ENCODE results near the gene GALNT1. TPM values are rescaled to one million over a fixed set of nuclear protein-coding genes. Genes with fewer than 3 reads are reported as not detected.

GALNT1 gene
- total and polyA plus RNA-seq, 4 donors: 18.1 to 65.3 (median 37.3) TPM

DNA sequence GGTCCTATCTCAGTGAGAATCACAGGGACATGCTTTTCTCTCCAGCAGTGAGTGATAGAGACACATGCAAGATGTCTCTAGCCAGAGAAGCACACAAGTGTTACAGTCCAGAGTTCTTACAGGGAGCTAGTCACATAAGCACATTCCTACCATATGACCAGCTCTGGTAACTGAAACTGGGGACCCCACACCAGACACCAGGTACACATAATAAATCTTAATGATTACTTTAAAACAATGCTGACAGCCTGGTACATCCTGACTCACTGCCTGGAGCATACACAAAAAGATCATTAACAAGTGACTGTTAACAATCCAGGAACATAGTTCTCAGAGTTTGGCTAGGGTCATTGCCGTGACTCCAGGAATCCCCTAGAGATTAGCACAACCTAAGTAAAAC lies 53.6 kb downstream of the GALNT1 start:
- ATAC-seq (ENCODE audit: low FRiP score): no peak
- DNase-seq: no peak
- Histone ChIP-seq H3K27ac (ENCODE audit: low read depth in 1 of 2, low read length in 2 of 2) (no peak overlapping the region), H3K27me3 (ENCODE audit: control insufficient read depth in 1 of 2, insufficient read depth in 2 of 2, low read length in 1 of 2) (no peaks in the 10 kb centered on the region), H3K4me3 (ENCODE audit: low read length in 2 of 2) (no peak overlapping the region), H3K36me3 (ENCODE audit: control insufficient read depth in 1 of 2, insufficient read depth in 2 of 2, low read length in 1 of 2) (no peaks in the 10 kb centered on the region), H3K9me3 (ENCODE audit: control insufficient read depth, low read length) (no peaks in the 10 kb centered on the region), H3K4me1 (ENCODE audit: control insufficient read depth in 1 of 2, insufficient read depth in 2 of 2, low read length in 2 of 2) (no peaks in the 10 kb centered on the region)
- intact Hi-C loops (cut with DNase I): no loop called here
- WGBS, 2 donors: 48 to 57% methylated on average over 1 of the region's 1 CpG

DNA sequence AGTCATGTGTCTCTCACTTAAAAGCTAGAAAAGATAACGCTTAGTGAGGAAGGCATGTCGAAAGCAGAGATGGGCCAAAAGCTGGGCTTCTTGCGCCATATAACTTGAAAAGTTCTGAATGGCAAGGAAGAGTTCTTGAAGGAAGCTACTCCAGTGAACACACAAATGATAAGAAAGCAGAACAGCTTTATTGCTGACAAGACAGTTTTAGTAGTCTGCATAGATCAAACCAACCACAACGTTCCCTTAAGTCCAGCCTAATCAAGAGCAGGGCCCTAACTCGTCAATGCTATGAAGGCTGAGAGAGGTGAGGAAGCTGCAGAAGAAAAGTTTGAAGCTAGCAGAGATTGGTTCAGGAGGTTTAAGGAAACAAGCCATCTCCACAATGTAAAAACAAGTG lies 55.7 kb downstream of the GALNT1 start:
- no peak for ATAC-seq (ENCODE audit: low FRiP score)
- WGBS, 2 donors: 97 to 98% methylated on average over 5 of the region's 5 CpGs
- Histone ChIP-seq H3K4me3 (ENCODE audit: low read length in 2 of 2) (no peak overlapping the region), H3K27me3 (ENCODE audit: control insufficient read depth in 1 of 2, insufficient read depth in 2 of 2, low read length in 1 of 2) (no peaks in the 10 kb centered on the region), H3K4me1 (ENCODE audit: control insufficient read depth in 1 of 2, insufficient read depth in 2 of 2, low read length in 2 of 2) (no peaks in the 10 kb centered on the region), H3K36me3 (ENCODE audit: control insufficient read depth in 1 of 2, insufficient read depth in 2 of 2, low read length in 1 of 2) (no peaks in the 10 kb centered on the region), H3K27ac (ENCODE audit: low read depth in 1 of 2, low read length in 2 of 2) (no peak overlapping the region), H3K9me3 (ENCODE audit: control insufficient read depth, low read length) (no peaks in the 10 kb centered on the region)
- no peak for DNase-seq
- intact Hi-C loops (cut with DNase I): no loop called here

DNA sequence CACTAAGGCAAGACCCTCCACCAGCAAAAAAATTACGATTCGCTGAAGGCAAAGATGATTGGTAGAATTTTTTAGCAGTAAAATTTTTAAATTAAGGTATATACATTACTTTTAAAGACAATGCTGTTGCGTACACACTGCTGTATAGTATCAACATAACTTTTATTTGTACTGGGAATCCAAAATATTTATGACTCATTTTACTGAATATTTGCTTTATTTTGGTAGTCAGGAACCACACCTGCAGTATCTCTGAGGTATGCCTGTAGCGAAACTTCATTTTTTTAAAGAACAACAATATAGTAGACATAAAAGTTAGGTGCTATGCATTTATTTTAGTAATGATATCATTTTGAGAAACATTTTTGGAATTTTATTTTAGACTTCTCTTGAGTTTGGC lies 57.8 kb downstream of the GALNT1 start:
- DNase-seq: no peak
- Histone ChIP-seq H3K27ac (ENCODE audit: low read depth in 1 of 2, low read length in 2 of 2) (no peak overlapping the region), H3K4me1 (ENCODE audit: control insufficient read depth in 1 of 2, insufficient read depth in 2 of 2, low read length in 2 of 2) (no peaks in the 10 kb centered on the region), H3K4me3 (ENCODE audit: low read length in 2 of 2) (no peak overlapping the region), H3K9me3 (ENCODE audit: control insufficient read depth, low read length) (peaks cover 2% of the 10 kb centered on the region), H3K36me3 (ENCODE audit: control insufficient read depth in 1 of 2, insufficient read depth in 2 of 2, low read length in 1 of 2) (no peaks in the 10 kb centered on the region), H3K27me3 (ENCODE audit: control insufficient read depth in 1 of 2, insufficient read depth in 2 of 2, low read length in 1 of 2) (no peaks in the 10 kb centered on the region)
- ATAC-seq (ENCODE audit: low FRiP score): no peak
- WGBS, 2 donors: 98 to 99% methylated on average over 4 of the region's 4 CpGs
- intact Hi-C loops (cut with DNase I): no loop called here

DNA sequence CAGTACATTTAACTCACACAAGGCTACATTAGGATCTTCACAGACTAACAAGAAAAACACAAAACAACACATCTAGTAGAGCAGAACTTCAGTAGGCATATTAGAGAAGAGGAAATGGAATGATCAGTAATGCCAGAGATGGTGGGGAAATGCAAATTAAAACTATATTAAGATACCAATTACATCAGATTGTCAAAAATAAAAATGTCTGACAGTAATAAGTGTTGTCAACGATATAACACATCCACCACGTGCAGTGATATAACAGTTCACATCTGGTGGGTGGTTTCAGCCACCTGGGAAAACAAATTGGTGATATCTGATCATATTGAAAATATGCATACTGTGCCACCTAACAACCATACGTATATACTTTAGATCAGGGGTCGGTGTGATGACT lies 59.9 kb downstream of the GALNT1 start:
- WGBS, 2 donors: 88 to 90% methylated on average over 4 of the region's 4 CpGs

DNA sequence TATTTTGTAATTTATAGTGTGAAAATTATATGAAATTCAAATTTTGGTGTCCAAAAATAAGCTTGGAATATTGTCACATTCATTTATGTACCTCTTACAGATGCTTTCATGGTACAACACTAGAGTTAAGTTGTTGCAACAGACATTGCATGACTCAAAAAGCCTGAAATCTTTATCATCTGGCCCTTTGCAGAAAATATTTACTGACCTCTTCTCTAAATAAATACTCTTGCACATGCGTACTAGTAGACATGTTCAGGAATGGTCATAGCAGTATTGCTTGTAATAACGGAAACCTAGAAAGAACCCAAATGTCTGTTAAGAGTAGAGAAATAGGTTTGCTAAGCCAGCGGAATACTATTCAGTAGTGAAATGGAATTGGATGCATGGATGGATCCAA lies 60.4 kb downstream of the GALNT1 start:
- no peaks in the 10 kb centered on the region for H3K36me3 ChIP-seq (ENCODE audit: control insufficient read depth in 1 of 2, insufficient read depth in 2 of 2, low read length in 1 of 2)
- H3K4me3 ChIP-seq (ENCODE audit: low read length in 2 of 2): no peak overlapping the region
- intact Hi-C loops (cut with DNase I): no loop called here
- WGBS, 2 donors: 96 to 97% methylated on average over 3 of the region's 3 CpGs
- no peak overlapping the region for H3K27ac ChIP-seq (ENCODE audit: low read depth in 1 of 2, low read length in 2 of 2)
- no peak for ATAC-seq (ENCODE audit: low FRiP score)
- no peaks in the 10 kb centered on the region for H3K4me1 ChIP-seq (ENCODE audit: control insufficient read depth in 1 of 2, insufficient read depth in 2 of 2, low read length in 2 of 2)
- peaks cover 2% of the 10 kb centered on the region for H3K9me3 ChIP-seq (ENCODE audit: control insufficient read depth, low read length)
- H3K27me3 ChIP-seq (ENCODE audit: control insufficient read depth in 1 of 2, insufficient read depth in 2 of 2, low read length in 1 of 2): no peaks in the 10 kb centered on the region
- DNase-seq: no peak

More for the DNA sequence above, 59.9 kb downstream of the GALNT1 start:
- Histone ChIP-seq H3K9me3 (ENCODE audit: control insufficient read depth, low read length) (peaks cover 2% of the 10 kb centered on the region), H3K4me3 (ENCODE audit: low read length in 2 of 2) (no peak overlapping the region), H3K36me3 (ENCODE audit: control insufficient read depth in 1 of 2, insufficient read depth in 2 of 2, low read length in 1 of 2) (no peaks in the 10 kb centered on the region), H3K27ac (ENCODE audit: low read depth in 1 of 2, low read length in 2 of 2) (no peak overlapping the region), H3K27me3 (ENCODE audit: control insufficient read depth in 1 of 2, insufficient read depth in 2 of 2, low read length in 1 of 2) (no peaks in the 10 kb centered on the region), H3K4me1 (ENCODE audit: control insufficient read depth in 1 of 2, insufficient read depth in 2 of 2, low read length in 2 of 2) (no peaks in the 10 kb centered on the region)
- intact Hi-C loops (cut with DNase I): no loop called here
- ATAC-seq (ENCODE audit: low FRiP score): no peak
- no peak for DNase-seq

DNA sequence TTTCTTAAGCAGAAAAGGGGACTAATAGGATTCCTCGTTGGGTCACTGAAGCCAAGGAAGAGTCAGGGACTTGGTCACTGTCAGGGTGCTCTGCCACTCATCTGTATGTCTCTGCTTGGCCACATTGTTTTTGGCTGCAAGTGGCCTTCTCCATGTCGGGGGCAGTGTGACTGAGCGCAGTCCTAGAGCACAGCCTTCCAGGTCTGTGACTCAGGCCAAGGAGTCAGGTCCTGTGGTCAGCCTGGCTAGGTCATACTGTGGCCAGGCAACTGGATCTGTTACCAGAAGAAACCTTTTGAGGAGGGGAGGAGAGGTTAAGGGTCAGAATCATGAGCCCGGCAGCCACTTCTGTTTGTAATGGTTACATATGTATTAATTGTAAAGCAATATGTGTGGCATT lies 61.3 kb downstream of the GALNT1 start:
- no peaks in the 10 kb centered on the region for H3K4me1 ChIP-seq (ENCODE audit: control insufficient read depth in 1 of 2, insufficient read depth in 2 of 2, low read length in 2 of 2)
- no peaks in the 10 kb centered on the region for H3K27me3 ChIP-seq (ENCODE audit: control insufficient read depth in 1 of 2, insufficient read depth in 2 of 2, low read length in 1 of 2)
- intact Hi-C loops (cut with DNase I): no loop called here
- WGBS, 2 donors: 86 to 95% methylated on average over 4 of the region's 4 CpGs
- ATAC-seq (ENCODE audit: low FRiP score): no peak
- no peak for DNase-seq
- peaks cover 2% of the 10 kb centered on the region for H3K9me3 ChIP-seq (ENCODE audit: control insufficient read depth, low read length)
- no peak overlapping the region for H3K27ac ChIP-seq (ENCODE audit: low read depth in 1 of 2, low read length in 2 of 2)
- no peak overlapping the region for H3K4me3 ChIP-seq (ENCODE audit: low read length in 2 of 2)
- H3K36me3 ChIP-seq (ENCODE audit: control insufficient read depth in 1 of 2, insufficient read depth in 2 of 2, low read length in 1 of 2): no peaks in the 10 kb centered on the region

DNA sequence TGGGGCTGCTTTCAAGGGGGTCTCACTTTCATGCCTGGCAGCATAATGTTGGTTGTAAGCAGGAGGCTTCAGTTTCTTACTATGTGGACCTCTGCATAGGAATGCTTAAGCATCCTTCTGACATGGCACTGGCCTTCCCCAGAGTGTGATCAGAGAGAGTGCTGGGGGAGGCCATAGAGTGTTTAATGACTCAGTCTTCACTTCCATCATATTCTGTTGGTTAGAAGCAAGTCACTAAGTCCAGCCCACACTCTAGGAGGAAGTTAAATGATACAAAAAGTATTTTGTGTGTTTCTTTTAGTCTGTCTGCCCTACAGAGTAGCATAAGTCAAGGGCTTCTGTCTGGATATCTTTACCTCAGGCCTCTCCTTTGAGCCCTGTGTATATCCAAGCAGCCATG lies 64.9 kb downstream of the GALNT1 start:
- H3K4me1 ChIP-seq (ENCODE audit: control insufficient read depth in 1 of 2, insufficient read depth in 2 of 2, low read length in 2 of 2): no peaks in the 10 kb centered on the region
- intact Hi-C loops (cut with DNase I): no loop called here
- H3K9me3 ChIP-seq (ENCODE audit: control insufficient read depth, low read length): peaks cover 4% of the 10 kb centered on the region
- peak; percentile 36 for ATAC-seq (ENCODE audit: low FRiP score)
- no peak overlapping the region for H3K4me3 ChIP-seq (ENCODE audit: low read length in 2 of 2)
- H3K27ac ChIP-seq (ENCODE audit: low read depth in 1 of 2, low read length in 2 of 2): no peak overlapping the region
- no peaks in the 10 kb centered on the region for H3K36me3 ChIP-seq (ENCODE audit: control insufficient read depth in 1 of 2, insufficient read depth in 2 of 2, low read length in 1 of 2)
- H3K27me3 ChIP-seq (ENCODE audit: control insufficient read depth in 1 of 2, insufficient read depth in 2 of 2, low read length in 1 of 2): no peaks in the 10 kb centered on the region
- no peak for DNase-seq

DNA sequence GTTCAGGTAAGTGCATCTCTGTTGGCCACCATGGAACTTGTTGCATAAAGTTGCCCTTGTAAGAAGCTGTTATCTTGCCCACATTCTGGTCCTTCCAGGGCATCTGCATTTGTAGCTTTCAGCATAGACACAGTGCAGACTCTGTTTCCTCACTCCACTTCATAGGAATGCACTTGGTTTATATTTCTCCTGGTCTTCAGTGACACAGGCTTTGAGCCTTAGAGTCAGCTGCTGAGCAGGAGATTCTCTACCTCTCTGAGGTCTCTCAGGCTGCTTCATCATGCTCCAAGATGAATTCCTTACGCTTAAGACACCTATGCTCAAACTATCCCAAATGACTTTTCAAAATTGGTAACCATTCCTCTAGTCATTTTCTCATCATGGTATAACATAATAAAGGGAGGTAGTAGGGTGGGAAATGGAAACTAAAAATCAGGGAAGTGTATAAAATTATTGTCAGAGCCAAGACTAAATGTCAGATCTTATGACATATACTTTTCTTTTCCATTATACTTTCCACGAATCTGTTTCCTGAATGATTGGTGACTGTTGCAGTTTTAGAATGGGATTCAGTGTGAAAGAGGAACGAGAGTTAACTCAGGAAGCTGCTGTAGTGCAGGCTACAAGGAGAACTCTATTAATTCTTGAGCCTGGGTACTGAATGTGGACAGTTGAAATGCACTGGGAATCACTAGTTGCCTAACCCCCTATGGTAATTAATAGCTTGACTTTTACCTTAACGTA lies 72.0 kb downstream of the GALNT1 start:
- H3K4me1 ChIP-seq (ENCODE audit: control insufficient read depth in 1 of 2, insufficient read depth in 2 of 2, low read length in 2 of 2): no peaks in the 10 kb centered on the region
- H3K27ac ChIP-seq (ENCODE audit: low read depth in 1 of 2, low read length in 2 of 2): no peak overlapping the region
- no peak overlapping the region for H3K4me3 ChIP-seq (ENCODE audit: low read length in 2 of 2)
- peaks cover 3% of the 10 kb centered on the region for H3K9me3 ChIP-seq (ENCODE audit: control insufficient read depth, low read length)
- no peak for ATAC-seq (ENCODE audit: low FRiP score)
- H3K36me3 ChIP-seq (ENCODE audit: control insufficient read depth in 1 of 2, insufficient read depth in 2 of 2, low read length in 1 of 2): no peaks in the 10 kb centered on the region
- intact Hi-C loops (cut with DNase I): no loop called here
- WGBS, 2 donors: 71 to 76% methylated on average over 4 of the region's 4 CpGs
- no peak for DNase-seq
- H3K27me3 ChIP-seq (ENCODE audit: control insufficient read depth in 1 of 2, insufficient read depth in 2 of 2, low read length in 1 of 2): no peaks in the 10 kb centered on the region

DNA sequence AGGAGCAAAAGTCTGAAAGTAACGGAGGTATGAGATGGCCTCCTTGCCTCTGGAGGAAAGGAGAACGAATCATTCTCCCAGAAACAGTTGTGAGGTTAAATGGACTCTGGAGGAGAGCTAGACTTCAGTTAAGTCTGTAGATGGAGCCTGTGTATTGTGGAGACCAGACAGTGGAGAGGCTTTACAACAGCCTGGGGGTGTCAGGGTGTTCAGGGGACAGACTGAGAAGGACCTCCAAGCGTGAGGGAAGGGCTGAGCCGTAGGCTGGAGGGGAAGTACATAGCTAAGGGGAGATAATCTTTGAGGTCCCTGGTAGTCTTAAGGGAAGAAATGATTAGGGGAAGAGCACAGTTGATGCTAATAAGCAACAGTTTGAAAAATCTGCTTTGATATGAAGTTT lies 76.6 kb downstream of the GALNT1 start:
- Histone ChIP-seq H3K9me3 (ENCODE audit: control insufficient read depth, low read length) (no peaks in the 10 kb centered on the region), H3K4me3 (ENCODE audit: low read length in 2 of 2) (no peak overlapping the region), H3K27me3 (ENCODE audit: control insufficient read depth in 1 of 2, insufficient read depth in 2 of 2, low read length in 1 of 2) (no peaks in the 10 kb centered on the region), H3K36me3 (ENCODE audit: control insufficient read depth in 1 of 2, insufficient read depth in 2 of 2, low read length in 1 of 2) (no peaks in the 10 kb centered on the region), H3K4me1 (ENCODE audit: control insufficient read depth in 1 of 2, insufficient read depth in 2 of 2, low read length in 2 of 2) (no peaks in the 10 kb centered on the region), H3K27ac (ENCODE audit: low read depth in 1 of 2, low read length in 2 of 2) (no peak overlapping the region)
- DNase-seq (no peak), ATAC-seq (ENCODE audit: low FRiP score) (no peak)
- WGBS, 2 donors: 97% methylated on average over 4 of the region's 4 CpGs
- intact Hi-C loops (cut with DNase I): no loop called here

Data from aorta (tissue), 5 donors.